DOHH2 (cell line): Measurements from ENCODE around the gene OSBPL8.
"Not testable (repeated sequence)": the region's sequence is repeated elsewhere in the genome, so short reads cannot be mapped to it uniquely, and the experiment has no call there.

ENCODE experiments used
- H3F3A ChIP-seq: fragments of 200-600 bp; sonication (generic), shearing (Covaris generic); 2 replicates; pipeline ENCODE4 v1.6.0; 2016; ENCODE audit warnings: antibody characterized with exemption, mild to moderate bottlenecking; ENCODE audit not compliant: control insufficient read depth, insufficient read depth
- H3K27ac ChIP-seq: fragments of 200-600 bp; sonication (generic); 2 replicates; pipeline ENCODE4 v1.5.1; 2014; ENCODE audit warnings: low read depth, mild to moderate bottlenecking, low read length, moderate library complexity
- H3K27me3 ChIP-seq: fragments of 200-600 bp; sonication (generic); 2 replicates; pipeline ENCODE4 v1.6.1; 2014; ENCODE audit warnings: mild to moderate bottlenecking, low read length, mixed read lengths; ENCODE audit not compliant: control insufficient read depth
- H3K36me3 ChIP-seq: fragments of 200-600 bp; sonication (generic); 2 replicates; pipeline ENCODE4 v1.6.1; 2014; ENCODE audit warnings: mild to moderate bottlenecking, low read length, moderate library complexity, mixed read lengths; ENCODE audit not compliant: control insufficient read depth
- H3K4me1 ChIP-seq: fragments of 200-600 bp; sonication (generic); 2 replicates; pipeline ENCODE4 v1.6.1; 2014; ENCODE audit warnings: mild to moderate bottlenecking, low read length, mixed read lengths; ENCODE audit not compliant: control insufficient read depth
- H3K4me2 ChIP-seq: fragments of 200-600 bp; sonication (generic); 2 replicates; pipeline ENCODE4 v1.6.0; 2014; ENCODE audit warnings: mild to moderate bottlenecking, low read length, moderate library complexity
- H3K4me3 ChIP-seq: fragments of 200-600 bp; sonication (generic); 2 replicates; pipeline ENCODE4 v1.5.1; 2014; ENCODE audit warnings: mild to moderate bottlenecking, low read length, mixed read lengths
- H3K79me2 ChIP-seq: fragments of 200-600 bp; sonication (generic); 2 replicates; pipeline ENCODE4 v1.6.1; 2014; ENCODE audit warnings: mild to moderate bottlenecking, low read length, mixed read lengths; ENCODE audit not compliant: control insufficient read depth
- H3K9me2 ChIP-seq: fragments of 200-600 bp; sonication (generic); replicated peaks from 2 replicates; pipeline ENCODE4 v1.6.1; 2014; ENCODE audit warnings: mild to moderate bottlenecking, low read length, mixed read lengths; ENCODE audit not compliant: control insufficient read depth
- H3K9me3 ChIP-seq: fragments of 200-600 bp; sonication (generic); 2 replicates; pipeline ENCODE4 v1.6.1; 2014; ENCODE audit warnings: antibody characterized with exemption, low read length, mixed read lengths; ENCODE audit not compliant: control insufficient read depth, insufficient read depth
- H4K20me1 ChIP-seq: fragments of 200-600 bp; sonication (generic); 2 replicates; pipeline ENCODE4 v1.6.0; 2014; ENCODE audit warnings: low read depth, mild to moderate bottlenecking, antibody characterized with exemption, low read length, moderate library complexity; ENCODE audit not compliant: control insufficient read depth, insufficient read depth
- EZH2phosphoT487 ChIP-seq: fragments of 200-600 bp; sonication (generic); IDR thresholded peaks from 2 replicates; pipeline ENCODE4 v1.6.1; 2017; ENCODE audit warnings: borderline replicate concordance, mild to moderate bottlenecking, antibody characterized with exemption, low read length, moderate library complexity, mixed read lengths
- TF ChIP-seq, protein P1 (sequence below): fragments of 200-600 bp; sonication (generic); IDR thresholded peaks from one replicate; pipeline ENCODE4 v1.5.1; 2014; ENCODE audit warnings: antibody characterized with exemption, mild to moderate bottlenecking, low read depth, low read length; ENCODE audit not compliant: poor library complexity, severe bottlenecking

The OSBPL8 gene

DNA sequence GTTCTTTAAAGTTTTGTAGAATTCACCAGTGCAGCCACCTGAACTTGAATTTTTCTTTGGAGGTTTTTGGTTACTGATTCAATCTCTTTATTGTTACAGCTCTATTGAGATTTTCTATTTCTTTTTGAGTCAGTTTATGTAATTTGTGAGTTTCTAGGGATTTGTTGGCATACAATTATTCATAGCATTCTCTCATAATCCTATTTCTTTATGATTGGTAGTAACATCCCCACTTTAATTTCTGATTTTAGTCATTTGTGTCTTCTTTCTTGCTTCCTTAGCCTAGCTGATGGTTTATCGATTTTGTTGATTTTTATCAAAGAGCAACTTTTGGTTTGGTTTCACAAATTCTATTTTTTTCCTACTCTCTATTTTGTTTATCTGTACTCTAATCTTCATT is 193.4 kb downstream of the OSBPL8 start:
- Histone ChIP-seq H3K27me3 (no peaks in the 10 kb centered on the region), H3K27ac (no peak overlapping the region), H3F3A (no peaks in the 10 kb centered on the region), H3K36me3 (peaks cover 32% of the 10 kb centered on the region), H3K9me2 (no peaks in the 10 kb centered on the region), H3K4me1 (no peaks in the 10 kb centered on the region), H3K9me3 (no peaks in the 10 kb centered on the region), H3K79me2 (no peaks in the 10 kb centered on the region), H3K4me2 (no peak overlapping the region), H4K20me1 (no peaks in the 10 kb centered on the region), H3K4me3 (no peak overlapping the region)
- TF ChIP-seq EZH2phosphoT487: no peak
- TF ChIP-seq, protein P1, sequence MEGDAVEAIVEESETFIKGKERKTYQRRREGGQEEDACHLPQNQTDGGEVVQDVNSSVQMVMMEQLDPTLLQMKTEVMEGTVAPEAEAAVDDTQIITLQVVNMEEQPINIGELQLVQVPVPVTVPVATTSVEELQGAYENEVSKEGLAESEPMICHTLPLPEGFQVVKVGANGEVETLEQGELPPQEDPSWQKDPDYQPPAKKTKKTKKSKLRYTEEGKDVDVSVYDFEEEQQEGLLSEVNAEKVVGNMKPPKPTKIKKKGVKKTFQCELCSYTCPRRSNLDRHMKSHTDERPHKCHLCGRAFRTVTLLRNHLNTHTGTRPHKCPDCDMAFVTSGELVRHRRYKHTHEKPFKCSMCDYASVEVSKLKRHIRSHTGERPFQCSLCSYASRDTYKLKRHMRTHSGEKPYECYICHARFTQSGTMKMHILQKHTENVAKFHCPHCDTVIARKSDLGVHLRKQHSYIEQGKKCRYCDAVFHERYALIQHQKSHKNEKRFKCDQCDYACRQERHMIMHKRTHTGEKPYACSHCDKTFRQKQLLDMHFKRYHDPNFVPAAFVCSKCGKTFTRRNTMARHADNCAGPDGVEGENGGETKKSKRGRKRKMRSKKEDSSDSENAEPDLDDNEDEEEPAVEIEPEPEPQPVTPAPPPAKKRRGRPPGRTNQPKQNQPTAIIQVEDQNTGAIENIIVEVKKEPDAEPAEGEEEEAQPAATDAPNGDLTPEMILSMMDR: no peak

DNA sequence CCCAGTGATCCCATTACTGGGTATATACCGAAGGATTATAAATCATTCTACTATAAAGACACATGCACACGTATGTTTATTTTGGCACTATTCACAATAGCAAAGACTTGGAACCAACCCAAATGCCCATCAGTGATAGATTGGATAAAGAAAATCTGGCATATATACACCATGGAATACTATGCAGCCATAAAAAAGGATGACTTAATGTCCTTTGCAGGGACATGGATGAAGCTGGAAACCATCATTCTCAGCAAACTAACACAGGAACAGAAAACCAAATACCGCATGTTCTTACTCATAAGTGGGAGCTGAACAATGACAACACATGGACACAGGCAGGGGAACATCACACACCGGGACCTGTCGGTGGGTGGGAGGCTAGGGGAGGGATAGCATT is 195.4 kb downstream of the OSBPL8 start:
- not testable (repeated sequence) for H3K4me3 ChIP-seq, H3K4me2 ChIP-seq, H3K79me2 ChIP-seq, H3K4me1 ChIP-seq, H3K9me3 ChIP-seq, H3K27ac ChIP-seq, H3K27me3 ChIP-seq, H4K20me1 ChIP-seq, H3F3A ChIP-seq, H3K9me2 ChIP-seq
- H3K36me3 ChIP-seq: peaks cover 28% of the 10 kb centered on the region

DNA sequence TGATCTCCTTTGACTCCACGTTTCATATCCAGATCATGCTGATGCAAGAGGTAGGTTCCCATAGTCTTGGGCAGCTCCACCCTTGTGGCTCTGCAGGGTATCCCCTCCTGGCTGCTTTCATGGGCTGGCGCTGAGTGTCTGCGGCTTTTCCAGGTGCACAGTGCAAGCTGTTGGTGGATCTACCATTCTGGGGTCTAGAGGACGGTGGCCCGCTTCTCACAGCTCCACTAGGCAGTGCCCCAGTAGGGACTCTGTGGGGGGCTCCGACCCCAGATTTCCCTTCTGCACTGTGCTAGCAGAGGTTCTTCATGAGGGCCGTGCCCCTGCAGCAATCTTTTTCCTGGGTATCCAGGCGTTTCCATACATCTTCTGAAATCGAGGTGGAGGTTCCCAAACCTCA is 199.3 kb downstream of the OSBPL8 start:
- Histone ChIP-seq H3K4me2 (no peak overlapping the region), H3K4me1 (no peaks in the 10 kb centered on the region), H3F3A (no peaks in the 10 kb centered on the region), H4K20me1 (no peaks in the 10 kb centered on the region), H3K4me3 (no peak overlapping the region), H3K79me2 (no peaks in the 10 kb centered on the region), H3K27me3 (no peaks in the 10 kb centered on the region), H3K36me3 (peaks cover 7% of the 10 kb centered on the region; the same call in 1 of the 2 replicates), H3K9me3 (no peaks in the 10 kb centered on the region), H3K27ac (no peak overlapping the region), H3K9me2 (no peaks in the 10 kb centered on the region)
- TF ChIP-seq, protein P1: no peak
- no peak for TF ChIP-seq EZH2phosphoT487

DNA sequence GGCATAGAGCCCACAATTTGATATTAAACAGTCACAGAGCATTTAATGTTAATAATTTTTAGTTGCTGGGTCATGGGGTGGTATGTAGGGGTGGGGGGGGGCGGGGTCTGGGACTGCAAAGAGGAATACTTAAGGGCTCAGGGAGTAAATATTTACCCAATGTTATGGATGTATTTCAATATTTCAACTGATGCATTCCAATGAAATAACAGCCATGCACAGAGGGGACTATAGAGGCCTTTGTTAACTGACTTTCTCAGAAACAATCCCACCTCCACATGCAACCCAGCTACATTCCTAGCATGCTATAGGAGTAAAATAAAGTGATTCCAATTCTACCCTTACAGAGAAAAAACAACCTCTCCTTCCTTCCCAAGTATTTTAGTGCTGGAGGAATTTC is 203.5 kb downstream of the OSBPL8 start:
- TF ChIP-seq, protein P1: no peak
- Histone ChIP-seq H3K4me1 (no peaks in the 10 kb centered on the region), H3K4me3 (no peak overlapping the region), H3K9me2 (no peaks in the 10 kb centered on the region), H3F3A (no peaks in the 10 kb centered on the region), H3K27ac (no peak overlapping the region), H3K27me3 (no peaks in the 10 kb centered on the region), H3K79me2 (no peaks in the 10 kb centered on the region), H3K9me3 (no peaks in the 10 kb centered on the region), H3K4me2 (no peak overlapping the region), H4K20me1 (no peaks in the 10 kb centered on the region), H3K36me3 (peaks cover 5% of the 10 kb centered on the region; the same call in 1 of the 2 replicates)
